Astrocyte of the cerebellum (primary cell): ENCODE results near the gene IL23R.

Experiments used
- DNase-seq: peaks from one replicate; pipeline ENCODE4 v3.0.0-alpha.2; 2011; ENCODE audit warnings: low read depth
- H3K4me3 ChIP-seq: 2 replicates; pipeline ENCODE4 v1.5.1; 2011; ENCODE audit warnings: mild to moderate bottlenecking, low read depth, low read length, moderate library complexity
- in situ Hi-C: cut with HindIII; loops from 2 replicates; pipeline ENCODE4 v1.10.0; 2017; ENCODE audit warnings: low sequenced_read_pairs
- TF ChIP-seq, protein P1 (sequence below): IDR thresholded peaks from 2 replicates; pipeline ENCODE4 v1.5.1; 2012; ENCODE audit warnings: low read length, low read depth, moderate library complexity, mild to moderate bottlenecking; ENCODE audit errors: missing control alignments

IL23R gene

DNA sequence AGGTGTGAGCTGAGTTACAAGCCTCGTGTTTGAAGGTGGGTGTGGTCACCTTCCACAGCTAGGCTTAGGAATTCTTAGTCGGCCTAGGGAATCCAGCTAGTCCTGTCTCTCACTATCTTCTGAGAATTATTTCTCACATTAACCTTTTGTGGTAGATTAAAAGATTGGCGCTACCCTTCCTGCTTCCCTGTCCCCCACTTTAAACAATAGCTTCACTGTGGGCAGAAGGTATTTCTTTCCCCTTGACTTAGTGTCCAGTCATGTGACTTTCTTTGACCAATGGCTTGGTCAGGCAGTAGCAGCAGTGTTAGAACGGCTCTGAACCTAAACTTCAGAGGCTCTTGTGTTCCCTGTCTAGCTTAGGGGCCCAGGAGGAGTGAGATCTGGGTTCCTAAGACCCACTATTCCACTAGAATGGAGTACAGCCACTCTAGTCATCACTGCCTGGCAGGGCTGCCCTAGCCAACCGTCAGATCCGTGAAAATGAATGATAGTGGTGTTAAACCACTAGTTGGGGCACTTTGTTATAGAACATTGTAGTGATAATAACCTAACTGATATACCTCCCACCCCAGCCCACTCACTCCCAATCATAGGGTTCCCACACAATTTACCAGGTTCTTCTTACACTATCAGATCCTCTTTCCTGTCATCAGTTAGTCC, 17.6 kb upstream of the IL23R start:
- TF ChIP-seq, protein P1, sequence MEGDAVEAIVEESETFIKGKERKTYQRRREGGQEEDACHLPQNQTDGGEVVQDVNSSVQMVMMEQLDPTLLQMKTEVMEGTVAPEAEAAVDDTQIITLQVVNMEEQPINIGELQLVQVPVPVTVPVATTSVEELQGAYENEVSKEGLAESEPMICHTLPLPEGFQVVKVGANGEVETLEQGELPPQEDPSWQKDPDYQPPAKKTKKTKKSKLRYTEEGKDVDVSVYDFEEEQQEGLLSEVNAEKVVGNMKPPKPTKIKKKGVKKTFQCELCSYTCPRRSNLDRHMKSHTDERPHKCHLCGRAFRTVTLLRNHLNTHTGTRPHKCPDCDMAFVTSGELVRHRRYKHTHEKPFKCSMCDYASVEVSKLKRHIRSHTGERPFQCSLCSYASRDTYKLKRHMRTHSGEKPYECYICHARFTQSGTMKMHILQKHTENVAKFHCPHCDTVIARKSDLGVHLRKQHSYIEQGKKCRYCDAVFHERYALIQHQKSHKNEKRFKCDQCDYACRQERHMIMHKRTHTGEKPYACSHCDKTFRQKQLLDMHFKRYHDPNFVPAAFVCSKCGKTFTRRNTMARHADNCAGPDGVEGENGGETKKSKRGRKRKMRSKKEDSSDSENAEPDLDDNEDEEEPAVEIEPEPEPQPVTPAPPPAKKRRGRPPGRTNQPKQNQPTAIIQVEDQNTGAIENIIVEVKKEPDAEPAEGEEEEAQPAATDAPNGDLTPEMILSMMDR = no peak
- in situ Hi-C loops = no loop called here
- no peak overlapping the region for H3K4me3 ChIP-seq
- no peak for DNase-seq

DNA sequence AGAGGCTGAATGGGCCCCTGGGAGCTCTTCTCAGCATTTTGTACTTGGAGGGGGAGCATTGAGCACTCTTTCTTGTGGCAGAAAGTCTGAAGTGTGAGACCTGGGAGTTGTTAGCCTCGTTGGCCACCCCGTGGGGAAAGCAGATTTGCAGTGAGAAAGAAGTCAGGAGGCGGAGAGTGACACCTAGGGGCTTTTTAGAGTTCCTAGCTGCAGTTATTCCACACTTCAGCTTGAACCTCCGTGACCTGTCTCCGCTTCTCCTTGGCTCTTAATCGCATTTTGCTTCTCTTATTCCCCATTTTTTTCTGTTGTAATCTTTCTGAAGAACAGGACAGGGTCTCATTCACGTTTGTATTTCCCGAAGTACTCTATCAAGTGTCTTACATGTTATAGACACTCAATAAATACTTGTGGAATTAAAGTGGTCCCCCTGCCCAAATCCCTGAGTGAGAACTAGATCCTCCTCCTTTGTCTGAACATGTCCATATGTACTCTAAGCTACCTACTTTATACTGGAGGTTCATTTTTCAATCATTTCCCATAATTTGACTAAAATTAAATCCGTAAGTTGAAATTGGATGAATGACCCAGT, 17.0 kb upstream of the IL23R start:
- no peak overlapping the region for H3K4me3 ChIP-seq
- TF ChIP-seq, protein P1 = peak; percentile 87

DNA sequence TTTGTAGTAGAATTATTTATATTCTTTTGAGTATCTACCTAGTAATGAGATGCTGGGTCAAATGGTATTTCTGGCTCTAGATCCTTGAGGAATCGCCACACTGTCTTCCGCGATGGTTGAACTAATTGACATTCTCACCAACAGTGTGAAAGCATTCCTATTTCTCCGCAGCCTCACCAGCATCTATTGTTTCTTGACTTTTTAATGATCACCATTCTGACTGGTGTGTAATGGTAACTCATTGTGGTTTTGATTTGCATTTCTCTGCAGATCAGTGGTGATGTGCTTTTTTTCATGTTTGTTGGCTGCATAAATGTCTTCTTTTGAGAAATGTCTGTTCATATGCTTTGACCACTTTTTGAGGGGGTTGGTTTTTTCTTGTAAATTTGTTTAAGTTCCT, 15.3 kb upstream of the IL23R start:
- H3K4me3 ChIP-seq = no peak overlapping the region
- no peak for DNase-seq
- TF ChIP-seq, protein P1 = no peak
- in situ Hi-C loops = no loop called here

More for the DNA sequence above, 17.0 kb upstream of the IL23R start:
- in situ Hi-C loops = no loop called here
- DNase-seq = peak; percentile 79

DNA sequence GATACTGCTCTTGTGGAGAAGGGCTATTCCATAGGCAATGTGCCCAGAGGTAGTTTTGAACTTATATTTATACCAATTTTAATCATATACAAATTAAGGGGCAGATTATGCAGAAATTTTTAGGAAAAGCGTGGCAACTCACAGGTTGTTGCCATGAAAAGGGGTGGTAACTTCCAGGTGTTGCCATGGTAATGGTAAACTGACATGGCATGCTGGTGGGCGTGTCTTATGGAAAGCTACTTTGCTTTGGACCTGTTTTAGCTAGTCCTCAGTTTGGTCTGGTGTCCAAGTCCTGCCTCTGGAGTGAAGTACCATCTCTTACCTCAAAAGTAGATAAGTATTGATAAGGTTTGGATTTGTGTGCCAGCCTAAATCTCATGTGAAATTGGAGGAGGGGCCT, 7.9 kb upstream of the IL23R start:
- in situ Hi-C loops = no loop called here
- no peak overlapping the region for H3K4me3 ChIP-seq
- TF ChIP-seq, protein P1 = no peak
- DNase-seq = no peak

DNA sequence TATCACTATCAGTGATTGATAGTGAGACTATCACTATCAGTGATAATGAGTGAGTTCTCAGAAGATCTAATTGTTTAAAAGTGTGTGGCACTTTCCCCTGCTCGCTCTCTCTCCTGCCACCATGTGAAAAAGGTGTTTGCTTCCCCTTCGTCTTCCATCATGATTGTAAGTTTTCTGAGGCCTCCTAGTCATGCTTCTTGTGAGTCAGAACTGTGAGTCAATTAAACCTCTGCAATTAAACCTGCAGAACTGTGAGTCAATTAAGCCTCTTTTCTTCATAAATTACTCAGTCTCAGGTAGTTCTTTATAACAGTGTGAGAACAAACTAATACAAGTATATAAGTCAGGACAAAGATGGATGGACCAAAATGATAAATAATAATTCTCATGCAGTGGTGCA, 7.0 kb upstream of the IL23R start:
- DNase-seq = no peak
- TF ChIP-seq, protein P1 = no peak
- H3K4me3 ChIP-seq = no peak overlapping the region
- in situ Hi-C loops = no loop called here

DNA sequence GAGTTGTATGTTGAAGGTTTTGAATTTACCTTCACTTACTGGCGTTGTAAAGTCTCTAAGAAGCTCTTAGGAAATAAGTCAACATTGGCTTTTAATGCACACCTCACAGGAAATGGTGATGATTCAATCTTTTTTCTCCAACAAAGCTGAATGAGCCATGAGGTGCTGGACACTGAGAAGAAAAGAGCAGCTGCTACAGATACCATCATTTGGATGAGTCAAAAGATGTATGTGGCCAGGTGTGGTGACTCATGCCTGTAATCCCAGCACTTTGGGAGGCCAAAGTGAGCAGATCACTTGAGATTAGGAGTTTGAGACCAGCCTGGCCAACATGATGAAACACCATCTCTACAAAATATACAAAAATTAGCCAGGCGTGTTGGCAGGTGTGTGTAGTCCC, 3.3 kb upstream of the IL23R start:
- H3K4me3 ChIP-seq = no peak overlapping the region
- no peak for DNase-seq
- TF ChIP-seq, protein P1 = no peak
- in situ Hi-C loops = no loop called here
